Kasumi-1 (cell line): ENCODE measurements around the gene HOXC6.
"Not testable (repeated sequence)": the region's sequence is repeated elsewhere in the genome, so short reads cannot be mapped to it uniquely, and the experiment has no call there.

Experiments
- DNase-seq, 2 experiments: peaks; one replicate each; lab custom pipeline; 2025; lab: John Stamatoyannopoulos, UW

The HOXC6 gene

DNA sequence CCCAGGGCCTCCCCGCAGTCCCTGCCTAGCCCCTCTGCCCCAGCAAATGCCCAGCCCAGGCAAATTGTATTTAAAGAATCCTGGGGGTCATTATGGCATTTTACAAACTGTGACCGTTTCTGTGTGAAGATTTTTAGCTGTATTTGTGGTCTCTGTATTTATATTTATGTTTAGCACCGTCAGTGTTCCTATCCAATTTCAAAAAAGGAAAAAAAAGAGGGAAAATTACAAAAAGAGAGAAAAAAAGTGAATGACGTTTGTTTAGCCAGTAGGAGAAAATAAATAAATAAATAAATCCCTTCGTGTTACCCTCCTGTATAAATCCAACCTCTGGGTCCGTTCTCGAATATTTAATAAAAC lies 2.2 kb downstream of the HOXC6 start:
- DNase-seq = no peak

DNA sequence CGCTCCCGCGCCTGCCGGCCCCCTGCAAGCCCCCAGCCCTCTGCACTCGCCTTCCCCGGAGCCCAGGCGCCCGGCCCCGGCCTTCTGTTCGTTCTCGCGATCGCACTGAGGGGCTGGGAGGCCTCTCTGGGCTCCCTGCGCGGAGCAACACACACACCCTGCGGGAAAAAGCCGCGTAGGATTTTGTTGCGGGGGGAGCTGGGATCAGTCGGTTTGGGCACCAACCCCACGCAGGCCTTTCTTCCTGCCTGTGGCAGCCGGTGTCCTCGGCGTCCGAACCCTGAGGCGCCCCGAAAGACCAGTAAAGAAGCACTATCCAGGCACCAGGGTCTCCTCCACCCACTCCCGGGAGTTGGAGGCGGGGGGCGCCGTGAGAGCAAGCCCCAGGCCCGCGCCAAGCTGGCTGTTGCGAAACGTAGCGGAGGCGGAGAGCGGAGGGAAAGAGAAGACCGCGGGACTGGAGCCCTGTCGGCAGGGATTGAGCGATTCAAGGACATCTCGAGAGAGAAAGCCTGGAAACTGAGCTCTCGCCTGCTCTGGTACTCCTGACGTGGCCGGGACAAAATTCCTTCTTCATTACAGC lies 2.7 kb downstream of the HOXC6 start:
- no peak for DNase-seq

DNA sequence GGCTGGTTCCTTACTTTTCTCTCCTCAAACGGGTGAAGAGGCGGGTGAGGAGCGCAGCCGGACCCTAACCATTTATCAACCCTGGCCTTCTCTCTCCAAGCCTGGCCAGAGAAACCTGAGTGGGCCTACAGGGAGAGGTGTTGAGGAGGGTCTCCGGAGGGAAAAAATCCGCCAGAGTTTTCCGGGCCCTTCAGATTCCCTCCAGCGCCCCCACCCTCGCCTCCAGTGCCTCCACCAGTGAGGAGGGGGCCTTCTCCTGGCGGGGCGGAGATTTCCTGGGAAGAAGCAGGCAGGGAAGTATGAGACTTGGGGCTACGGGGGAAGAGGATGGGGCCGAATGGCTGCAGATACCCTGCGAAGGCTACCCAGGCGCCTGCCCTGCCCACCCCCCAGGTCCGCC lies 3.2 kb downstream of the HOXC6 start:
- no peak for DNase-seq

DNA sequence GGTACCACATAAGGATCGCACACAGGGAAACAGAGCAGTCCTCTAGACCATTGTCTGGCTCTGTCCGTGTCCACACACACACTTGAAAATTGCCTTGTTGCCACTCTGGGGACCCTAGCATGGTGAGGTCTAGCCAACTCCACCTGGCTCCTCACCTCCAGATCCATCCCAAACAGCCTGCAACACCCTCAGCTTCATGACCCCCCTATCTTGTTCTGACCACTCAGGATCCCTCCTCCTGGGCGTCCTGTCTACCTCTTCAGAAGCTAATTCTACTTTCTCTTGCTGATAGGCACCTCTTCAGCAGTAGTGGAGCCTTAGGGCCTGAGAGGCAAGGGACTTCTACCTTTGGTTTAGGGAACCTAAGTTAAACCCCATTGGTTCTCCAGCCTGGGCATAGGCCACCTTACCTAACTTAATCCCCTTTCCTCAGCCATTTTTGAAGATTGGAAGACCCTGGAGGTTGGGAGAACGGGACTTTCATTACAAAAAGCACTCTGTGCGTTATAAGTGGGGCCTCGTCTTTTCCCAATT lies 3.9 kb downstream of the HOXC6 start:
- DNase-seq = no peak

DNA sequence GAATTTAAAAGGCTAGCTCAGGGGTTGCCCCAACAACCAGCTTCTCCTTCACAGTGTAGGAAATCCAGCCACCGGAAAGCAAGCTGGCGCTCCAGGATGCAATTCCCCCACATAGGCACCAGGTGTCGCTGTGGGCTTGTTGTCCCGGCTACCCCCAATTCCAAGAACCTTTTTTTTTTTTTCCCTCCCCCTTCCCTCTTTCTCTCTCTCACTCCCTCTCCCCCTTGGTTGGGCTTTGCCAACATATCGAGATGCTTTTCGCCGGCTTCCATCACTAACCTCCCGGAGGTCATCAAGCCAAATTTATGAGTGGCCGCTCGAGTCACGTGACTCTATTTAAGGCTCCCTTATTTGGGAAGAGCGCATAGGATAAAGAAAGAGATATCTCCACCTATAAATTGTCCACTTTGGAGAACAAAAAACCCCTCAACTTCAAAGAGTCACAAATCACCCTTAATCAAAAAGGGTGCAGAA lies 4.4 kb downstream of the HOXC6 start, which contains the start of gene HOXC5:
Gene HOXC5, plus strand, starts transcription at position 424 of the 474 bp plus-strand sequence. CDS start 73 bp downstream, outside the sequence.
- peak; percentile 38 to 39 for DNase-seq

DNA sequence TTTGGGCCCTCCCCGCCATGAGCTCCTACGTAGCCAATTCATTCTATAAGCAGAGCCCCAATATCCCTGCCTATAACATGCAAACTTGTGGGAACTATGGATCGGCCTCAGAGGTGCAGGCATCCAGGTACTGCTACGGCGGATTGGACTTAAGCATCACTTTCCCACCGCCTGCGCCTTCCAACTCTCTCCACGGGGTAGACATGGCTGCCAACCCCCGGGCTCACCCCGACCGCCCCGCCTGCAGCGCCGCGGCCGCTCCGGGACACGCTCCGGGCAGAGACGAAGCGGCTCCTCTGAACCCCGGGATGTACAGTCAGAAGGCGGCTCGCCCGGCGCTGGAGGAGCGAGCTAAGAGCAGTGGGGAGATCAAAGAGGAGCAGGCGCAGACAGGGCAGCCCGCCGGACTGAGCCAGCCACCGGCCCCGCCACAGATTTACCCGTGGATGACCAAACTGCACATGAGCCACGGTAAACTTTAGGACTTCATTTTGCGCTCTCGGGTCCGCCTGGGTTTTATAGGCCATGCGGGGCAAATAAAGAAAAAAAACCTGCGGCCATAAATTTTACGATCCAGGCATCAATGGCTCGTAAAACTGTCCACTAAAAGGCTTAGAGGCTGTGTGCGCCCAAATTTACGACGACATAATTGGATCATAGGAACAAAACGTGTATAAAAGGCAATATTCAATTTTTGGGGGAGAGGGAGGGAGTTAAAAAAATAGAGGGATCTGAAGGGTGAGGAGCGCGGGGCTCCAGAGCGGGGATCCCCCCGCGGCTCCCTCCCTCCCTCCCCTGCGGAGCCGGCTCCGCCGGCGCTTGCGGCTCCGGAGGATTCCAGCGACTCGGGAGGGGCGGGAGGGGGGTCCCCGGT lies 5.1 kb downstream of the HOXC6 start:
- no peak for DNase-seq

DNA sequence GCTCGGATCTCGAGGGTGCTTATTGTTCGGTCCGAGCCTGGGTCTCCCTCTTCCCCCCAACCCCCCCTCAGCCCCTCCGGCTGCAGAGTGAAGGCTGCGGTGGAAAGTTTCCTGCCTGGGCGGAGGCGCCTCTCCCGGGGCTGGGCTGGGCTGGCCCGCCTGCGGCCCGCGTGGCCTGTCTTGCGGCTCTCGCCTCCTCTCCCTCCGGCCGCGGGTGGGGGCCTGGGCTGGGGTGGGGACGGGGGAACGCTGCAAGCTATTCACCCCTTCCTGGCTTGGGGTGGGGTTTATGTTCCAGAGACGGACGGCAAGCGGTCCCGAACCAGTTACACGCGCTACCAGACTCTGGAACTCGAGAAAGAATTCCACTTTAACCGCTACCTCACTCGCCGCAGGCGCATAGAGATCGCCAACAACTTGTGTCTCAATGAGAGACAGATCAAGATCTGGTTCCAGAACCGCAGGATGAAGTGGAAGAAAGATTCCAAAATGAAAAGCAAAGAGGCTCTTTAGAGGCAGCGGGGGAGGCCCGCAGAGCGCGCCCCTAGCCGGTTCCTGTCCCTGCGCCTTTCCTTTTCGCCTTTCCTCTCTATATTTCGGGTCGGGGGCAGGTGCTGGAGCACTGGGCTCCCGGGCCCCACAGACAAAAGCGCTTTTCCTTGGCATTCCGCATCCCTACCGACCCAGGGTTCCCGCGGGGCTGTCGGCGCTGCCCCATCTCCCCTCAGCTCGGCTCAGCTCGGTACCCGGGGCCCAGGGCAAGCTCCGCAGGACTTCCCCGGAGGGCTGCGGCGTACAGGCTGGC lies 5.9 kb downstream of the HOXC6 start:
- DNase-seq = no peak

DNA sequence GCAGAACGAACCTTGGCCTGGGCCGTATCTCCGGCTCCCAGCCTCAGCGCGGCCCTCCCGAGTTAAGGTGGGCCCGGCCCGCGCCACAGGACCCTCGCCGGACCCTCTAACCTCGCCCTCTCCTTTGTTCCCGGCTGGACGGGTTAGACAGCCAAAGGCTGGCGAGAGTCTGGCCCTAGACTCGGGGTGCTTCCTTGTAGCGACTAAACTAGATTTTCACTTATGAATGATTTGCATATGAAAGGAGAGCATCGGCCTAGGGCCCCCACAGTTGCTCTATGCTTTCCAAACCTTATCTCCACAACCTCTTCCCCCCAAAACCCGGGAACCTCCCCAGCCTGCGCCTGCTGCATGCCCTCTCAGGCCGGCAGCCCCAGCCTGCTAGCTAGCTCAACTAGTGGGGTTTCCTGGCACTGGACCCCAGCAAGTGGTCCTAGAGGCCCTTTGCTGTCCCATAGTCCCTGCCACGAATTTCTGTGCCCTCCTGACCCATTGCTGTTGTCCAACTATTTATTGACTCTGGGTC lies 6.6 kb downstream of the HOXC6 start:
- DNase-seq = no peak

DNA sequence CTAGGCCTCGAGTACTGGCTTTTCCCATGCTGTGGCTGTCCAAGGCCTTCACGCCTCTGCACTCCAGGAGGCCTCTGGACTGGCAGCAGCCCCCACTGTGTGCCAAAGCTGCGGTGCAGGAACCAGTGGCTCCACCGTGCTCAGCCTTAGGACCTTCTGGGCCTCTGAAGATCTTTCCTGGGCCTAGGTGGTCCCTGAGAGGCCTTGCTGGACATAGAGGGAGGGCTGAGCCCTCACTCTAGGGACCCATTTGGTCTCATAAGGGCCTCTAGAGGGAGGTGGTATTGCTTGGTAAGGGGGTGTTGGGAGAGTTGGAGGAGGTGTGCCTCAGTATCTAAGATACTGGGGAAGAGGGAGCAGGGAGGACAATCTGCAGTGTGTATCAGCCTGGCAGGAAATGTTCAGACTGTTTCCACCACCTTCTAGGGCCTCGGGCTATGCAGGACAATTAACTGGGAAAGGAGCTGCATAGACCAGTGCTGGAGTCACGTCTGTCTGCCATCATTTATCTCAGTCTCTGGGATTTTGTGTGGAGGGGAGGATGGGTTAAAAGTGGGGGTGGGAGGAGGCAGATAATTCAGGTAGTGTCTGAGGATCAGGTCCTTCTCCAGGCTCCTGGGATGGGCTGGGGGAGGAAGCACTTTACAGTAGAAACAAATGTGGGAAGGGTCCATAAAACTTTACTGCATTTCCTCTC lies 7.5 kb downstream of the HOXC6 start:
- DNase-seq = no peak

DNA sequence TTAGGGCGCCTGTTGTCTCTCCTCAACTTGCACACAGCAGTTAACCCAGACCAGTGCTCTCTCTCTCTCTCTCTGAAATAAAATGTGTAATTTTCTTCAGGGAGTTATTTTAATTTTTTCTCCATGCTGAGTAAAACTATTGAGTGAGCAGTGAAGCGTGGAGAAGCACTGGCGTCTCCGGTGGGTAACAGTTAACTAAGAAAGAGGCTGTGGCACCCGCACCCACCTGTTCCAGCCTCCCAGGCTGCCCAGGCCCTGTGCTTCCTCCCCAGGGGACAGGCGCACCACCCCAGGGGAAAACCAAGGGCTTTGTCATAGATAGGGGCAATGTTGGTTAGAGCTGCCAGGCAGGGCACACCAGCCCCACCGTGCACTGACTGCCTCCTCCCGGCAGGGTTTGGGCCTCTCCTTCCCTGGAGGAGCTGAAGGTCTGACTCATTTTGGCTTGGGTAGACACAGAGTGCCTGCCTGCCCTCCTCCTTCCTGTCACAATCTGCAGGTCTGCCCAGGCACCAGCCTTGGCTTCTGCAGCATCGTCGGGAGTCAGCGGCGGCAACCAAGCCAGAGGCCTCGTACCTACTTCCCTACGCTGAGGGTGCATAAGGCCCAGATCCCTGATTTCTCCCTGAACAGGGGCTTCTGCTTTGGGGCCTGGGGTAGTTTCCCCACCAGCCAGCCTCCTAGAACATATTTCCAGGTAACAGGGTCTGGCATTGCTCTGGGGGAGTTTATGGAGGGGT lies 8.6 kb downstream of the HOXC6 start:
- no peak for DNase-seq

DNA sequence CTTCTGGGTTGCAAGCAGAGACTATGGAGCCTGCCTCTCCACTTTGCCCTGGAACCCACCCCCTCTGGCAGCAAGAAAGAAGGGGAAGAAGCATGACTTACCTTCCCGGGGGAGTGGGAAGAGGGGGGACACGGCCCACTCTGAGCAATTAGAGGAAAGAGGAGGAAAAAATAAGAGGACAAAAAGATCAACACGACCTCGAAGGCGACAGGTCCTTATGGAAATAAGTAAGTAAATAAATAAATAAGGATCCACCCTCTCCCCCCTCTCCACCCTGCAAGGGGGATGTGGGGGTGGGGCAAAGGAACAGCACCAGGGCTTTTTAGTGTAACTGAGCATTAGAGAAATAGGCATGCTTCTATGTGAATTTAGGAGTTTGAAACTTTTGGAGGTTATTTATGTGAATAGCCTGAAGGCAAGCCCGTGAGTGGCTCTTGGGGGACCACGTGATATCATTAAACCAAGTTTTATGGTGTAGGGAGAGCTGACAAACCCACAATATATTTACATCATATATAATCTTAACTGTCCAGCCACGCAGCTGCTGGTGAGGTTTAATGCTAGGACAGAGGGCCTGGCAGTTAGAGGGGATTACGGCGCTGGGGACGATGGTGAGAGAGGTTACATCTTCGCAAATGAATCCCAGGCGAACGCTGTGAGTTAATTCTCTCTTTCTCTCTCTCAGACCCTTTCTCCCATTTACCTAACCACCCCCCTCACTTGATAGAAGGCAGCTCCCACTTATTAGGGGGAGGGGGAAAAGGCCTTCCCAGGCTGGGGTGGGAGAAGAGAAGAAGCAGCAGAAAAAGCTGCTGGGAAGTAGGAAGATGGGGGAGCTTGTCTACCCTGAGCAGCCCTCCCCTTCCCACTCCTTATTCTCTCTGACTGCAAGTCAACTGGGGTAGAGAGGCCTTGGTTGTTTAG lies 9.4 kb downstream of the HOXC6 start:
- DNase-seq = no peak

DNA sequence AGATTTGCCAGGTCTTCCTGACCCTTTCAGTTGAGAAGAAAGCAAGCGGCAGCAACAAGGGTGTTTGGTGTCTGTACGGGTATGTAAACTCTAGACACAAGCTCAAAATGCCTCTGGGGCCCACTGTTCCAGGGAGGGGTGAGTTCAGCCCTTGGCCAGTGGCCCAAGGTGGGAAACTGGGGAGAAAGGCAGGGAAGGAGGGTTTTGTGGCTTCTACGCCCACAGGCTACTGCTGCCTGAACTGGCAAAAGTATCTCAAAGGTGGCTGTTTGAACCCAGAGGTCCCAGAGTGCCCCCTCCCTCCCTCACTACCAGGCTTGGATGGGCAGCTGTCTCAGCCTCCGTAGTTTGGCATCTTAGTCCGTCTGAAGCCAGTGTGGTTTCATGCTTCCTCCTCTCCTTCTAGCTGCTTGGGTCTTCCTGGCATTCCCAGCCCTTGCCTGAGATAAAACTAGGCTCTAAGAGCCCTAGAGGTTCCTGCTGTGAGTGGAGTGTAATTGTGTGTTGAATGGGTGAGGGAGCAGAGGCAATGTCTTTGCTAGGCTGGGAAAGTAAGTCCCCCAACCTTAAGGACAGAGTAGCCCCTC lies 10.1 kb downstream of the HOXC6 start:
- no peak for DNase-seq

DNA sequence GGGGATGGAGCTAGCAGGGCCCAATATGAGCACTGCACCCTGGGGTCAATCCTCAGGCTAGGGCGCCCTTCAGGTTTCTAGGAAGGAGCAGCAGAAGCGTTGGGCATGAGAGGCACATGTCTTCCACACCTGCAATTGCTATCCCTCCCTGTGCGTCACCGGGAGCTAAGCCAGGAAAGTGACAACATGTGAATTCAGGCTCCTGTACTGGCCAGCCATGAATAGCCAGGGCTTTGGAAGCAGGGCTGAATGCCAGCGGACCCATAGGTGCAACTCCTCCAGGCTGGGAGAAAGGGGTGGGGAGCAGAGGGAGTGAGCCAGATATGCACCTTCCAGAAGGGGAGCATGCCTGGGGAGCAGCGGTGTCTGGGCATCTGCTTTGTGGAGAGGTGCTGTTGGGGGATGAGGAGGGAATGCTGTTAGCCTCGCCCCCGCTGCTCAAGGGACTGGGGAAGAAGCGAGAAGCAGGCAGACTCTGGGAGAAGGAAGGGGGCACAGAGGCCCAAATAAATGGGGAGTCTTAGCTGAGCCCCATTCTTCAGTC lies 10.7 kb downstream of the HOXC6 start:
- DNase-seq = no peak

DNA sequence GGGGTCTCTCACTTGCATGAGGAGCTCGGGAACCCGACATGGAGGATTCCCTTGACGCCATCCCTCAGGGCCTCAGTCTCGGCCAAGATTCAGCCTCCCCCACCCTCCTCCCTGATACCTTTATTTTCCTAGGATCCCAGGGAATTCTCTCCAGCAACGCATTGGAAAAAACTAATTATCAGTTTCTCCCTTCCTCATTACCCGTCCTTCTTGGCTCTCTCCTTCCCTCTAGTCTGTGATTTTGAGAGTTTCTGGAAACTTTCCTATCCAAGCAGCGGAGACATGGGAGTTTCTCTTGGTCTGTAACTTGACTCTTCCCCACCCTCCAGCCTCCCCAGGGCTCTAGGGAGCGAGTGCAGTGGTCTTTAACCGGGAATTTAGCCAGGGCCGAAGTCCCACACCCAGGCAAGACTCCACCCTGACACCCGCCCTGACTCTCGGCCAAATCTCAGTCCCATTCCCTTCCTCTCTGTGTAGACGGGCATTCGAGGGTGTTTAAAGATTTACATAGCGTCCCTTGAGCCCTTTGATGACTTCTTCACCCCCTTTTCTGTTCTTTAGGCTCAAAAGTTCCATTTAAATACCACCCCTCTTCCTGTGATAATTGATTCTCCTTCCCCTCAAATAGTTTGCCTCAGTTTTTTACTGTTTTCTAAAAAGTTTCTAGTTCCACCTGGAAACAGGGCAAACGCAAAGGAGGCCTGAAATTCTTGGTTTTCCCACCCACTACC lies 11.3 kb downstream of the HOXC6 start:
- DNase-seq = no peak

DNA sequence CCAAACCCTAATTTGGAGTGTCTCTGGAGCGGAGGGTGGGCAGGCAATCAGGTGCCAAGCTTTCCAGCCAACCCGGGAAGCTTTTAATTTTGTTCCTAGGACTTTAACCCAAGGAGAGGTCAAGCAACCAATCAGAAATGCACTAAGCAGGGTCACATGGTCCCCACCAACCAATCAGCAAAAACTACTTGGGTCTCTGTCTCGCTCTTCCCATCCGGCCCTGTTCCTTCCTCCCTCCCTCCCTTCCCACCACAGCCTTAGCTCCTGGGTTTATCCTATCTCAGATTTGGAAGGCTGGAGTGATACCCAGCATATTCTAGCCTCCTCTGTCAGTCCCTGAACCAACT lies 11.9 kb downstream of the HOXC6 start:
- DNase-seq = no peak

DNA sequence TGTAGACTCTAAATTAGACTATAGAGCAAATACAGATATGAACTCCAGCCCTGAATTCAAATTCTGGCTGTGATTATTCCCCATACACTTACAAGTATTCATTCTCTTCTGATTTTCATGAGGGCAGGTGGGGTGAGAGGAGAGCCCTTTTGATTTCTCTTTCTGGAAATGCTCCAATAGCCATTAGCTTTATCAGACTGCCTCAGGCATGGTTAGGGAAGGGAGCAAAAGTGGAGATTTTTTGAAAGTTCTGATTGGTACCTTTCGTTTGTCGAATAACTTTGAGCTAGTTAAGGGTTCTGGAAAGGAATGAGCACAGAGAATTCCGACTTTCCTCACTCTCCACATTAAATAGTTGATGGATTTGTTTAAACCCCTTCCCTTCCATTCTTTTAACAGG lies 12.4 kb downstream of the HOXC6 start:
- no peak for DNase-seq

DNA sequence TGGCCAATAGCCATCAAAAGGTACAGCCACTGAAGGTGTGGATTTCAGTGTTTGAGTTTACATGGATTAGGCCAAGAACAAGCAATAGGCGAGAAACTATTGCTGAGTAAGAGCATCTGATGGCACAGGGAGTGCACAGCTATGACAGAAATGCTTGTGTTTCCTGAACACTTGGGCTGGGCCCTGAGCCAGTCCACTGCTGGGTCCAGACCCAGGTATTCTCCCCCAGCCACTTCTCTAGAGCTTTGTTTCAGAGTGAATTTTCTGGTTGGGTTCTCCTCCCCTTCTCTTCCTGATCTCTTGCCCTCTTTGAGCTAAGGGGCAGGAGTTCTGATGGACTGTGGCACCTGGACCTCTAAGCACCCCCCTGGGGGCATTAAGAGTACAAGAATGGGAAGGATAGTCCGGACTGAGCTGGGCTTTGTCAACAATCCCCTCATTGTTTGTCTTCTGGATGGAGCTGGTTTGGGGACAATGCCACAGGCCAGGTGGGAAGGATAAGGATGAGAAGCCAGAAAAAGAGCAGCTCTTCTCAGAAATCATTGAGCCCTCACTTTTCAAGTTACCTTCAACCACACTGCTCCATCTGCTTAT lies 13.0 kb downstream of the HOXC6 start:
- DNase-seq = no peak

DNA sequence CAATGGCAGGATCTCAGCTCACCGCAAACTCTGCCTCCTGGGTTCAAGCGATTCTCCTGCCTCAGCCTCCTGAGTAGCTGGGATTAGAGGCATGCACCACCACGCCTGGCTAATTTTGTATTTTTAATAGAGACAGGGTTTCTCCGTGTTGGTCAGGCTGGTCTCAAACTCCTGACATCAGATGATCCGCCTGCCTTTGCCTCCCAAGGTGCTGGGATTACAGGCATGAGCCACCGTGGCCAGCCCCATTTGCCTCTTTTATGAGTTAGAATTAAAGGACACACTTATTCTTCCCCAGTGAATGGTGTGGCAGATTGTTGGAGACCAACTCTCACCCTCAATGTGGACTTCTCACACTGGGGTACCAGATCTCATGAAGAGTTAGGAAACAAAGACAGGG lies 13.8 kb downstream of the HOXC6 start:
- DNase-seq = not testable (repeated sequence)
